HG03135 (cell line): ENCODE measurements around the gene FBLN7.

ENCODE experiments used
- ATAC-seq: cut with Tn5 transposase; IDR thresholded peaks from one replicate; pipeline ENCODE4 v1.9.1; 2021; ENCODE audit warnings: mild to moderate bottlenecking, moderate library complexity; ENCODE audit not compliant: unreplicated experiment

Gene FBLN7

DNA sequence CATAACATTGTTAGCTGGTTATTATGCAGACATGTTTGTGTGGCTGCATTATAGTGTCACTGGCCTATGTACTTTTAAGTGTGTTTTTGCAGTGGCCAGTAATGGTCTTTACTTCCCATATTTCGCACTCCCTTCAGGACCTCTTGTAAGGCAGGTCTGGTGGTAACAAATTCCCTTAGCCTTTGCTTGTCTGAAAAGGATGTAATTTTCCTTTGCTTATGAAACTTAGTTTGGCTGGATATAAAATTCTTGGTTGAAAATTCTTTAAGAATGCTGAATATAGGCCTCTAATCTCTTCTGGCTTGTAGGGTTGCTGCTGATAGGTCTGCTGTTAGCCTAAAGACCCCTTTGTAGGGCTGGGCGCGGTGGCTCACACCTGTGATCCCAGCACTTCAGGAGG is 82.0 kb downstream of the FBLN7 start:
- ATAC-seq = no peak

GRCh38 chr2:112220831-112221230 is 82.6 kb downstream of the FBLN7 start:
- ATAC-seq = no peak

DNA sequence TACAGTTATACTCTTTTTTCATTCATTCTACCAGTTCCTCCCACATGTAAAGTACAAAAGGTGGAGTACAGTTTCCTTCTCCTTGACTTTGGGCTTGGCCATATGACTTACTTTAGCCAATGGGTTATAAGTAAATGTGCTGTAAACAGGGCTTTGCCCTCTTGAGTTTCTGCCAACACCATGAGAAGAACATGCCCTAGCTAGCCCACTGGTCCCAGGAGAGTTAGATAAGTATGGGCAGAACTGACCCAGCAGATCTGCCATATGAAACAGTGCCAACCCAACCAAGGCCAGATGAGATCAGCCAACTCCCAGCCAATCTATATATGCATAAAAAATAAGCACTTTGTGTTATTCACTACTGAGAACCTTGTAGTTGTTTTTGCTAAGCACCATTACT is 91.2 kb downstream of the FBLN7 start:
- no peak for ATAC-seq

DNA sequence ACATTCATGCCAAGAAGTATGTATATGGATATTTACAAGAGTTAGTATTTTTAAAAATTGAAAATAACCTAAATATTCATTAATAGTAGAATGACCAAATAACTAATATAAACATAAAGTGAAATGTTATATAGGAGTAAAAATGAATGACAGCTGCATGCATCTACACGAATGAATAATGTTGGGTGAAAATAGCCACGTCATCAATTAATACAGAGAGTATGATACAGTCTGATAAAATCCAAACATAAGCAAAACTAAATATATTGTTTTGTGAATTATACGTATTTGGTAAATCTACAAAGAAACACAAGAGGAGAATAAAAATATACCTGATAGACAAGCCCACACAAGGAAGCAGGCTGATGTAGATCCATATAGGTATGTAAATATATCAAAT is 92.2 kb downstream of the FBLN7 start:
- ATAC-seq = no peak
